Stimulated activated CD4-positive, alpha-beta T cell treated with anti-CD3 and anti-CD28 coated beads, TNF-alpha, amount 100 ng/mL, for 1 hour (primary cell): ENCODE results near the gene ZNF773.
"Not testable (repeated sequence)": the region's sequence is repeated elsewhere in the genome, so short reads cannot be mapped to it uniquely, and the experiment has no call there.

ENCODE experiments used
- DNase-seq, 3 donors: peaks; one replicate each; pipeline ENCODE4 v3.0.0-alpha.2; 2020; ENCODE audit warnings: low read depth in 3 of 3, low spot score in 1 of 3

The ZNF773 gene

GRCh38 chr19:57499680-57500395 is at the start of gene ZNF773:
Gene ZNF773 (plus strand): TSS chr19:57499938. CDS start chr19:57500081, 143 bp downstream.
- peak; percentile 88 to 90 (median 89) for DNase-seq

- no peak for DNase-seq
Measured at GRCh38 chr19:57452307-57452706, 47.4 kb upstream of the ZNF773 start.

- no peak for DNase-seq
Measured at GRCh38 chr19:57465680-57466381, 33.9 kb upstream of the ZNF773 start.

- DNase-seq = no peak
Measured at GRCh38 chr19:57466489-57466888, 33.2 kb upstream of the ZNF773 start.

GRCh38 chr19:57473646-57474045 is 26.1 kb upstream of the ZNF773 start:
- DNase-seq = no peak

- peak; percentile 62 to 71 (median 68) for DNase-seq
Measured at GRCh38 chr19:57477191-57478008, 22.3 kb upstream of the ZNF773 start, which contains the start of gene ZNF772. Gene ZNF772 (minus strand): TSS chr19:57477566. CDS start chr19:57477309, 257 bp downstream.

- peak; percentile 81 to 90 (median 87) for DNase-seq
Measured at GRCh38 chr19:57487477-57488298, 12.1 kb upstream of the ZNF773 start, which contains the start of gene ZNF419. Gene ZNF419 (plus strand): TSS chr19:57487750. CDS start chr19:57487951, 201 bp downstream.

- not testable (repeated sequence) for DNase-seq
Measured at GRCh38 chr19:57488299-57488644, 11.5 kb upstream of the ZNF773 start.

GRCh38 chr19:57499332-57499679 is 432 bp upstream of the ZNF773 start:
- DNase-seq = not testable (repeated sequence)

GRCh38 chr19:57500400-57500799 is 662 bp downstream of the ZNF773 start:
- DNase-seq = not testable (repeated sequence)

GRCh38 chr19:57506163-57506562 is 6.4 kb downstream of the ZNF773 start:
- DNase-seq = no peak

GRCh38 chr19:57511484-57511883 is 11.7 kb downstream of the ZNF773 start:
- DNase-seq = no peak

GRCh38 chr19:57512845-57513244 is 13.1 kb downstream of the ZNF773 start:
- no peak for DNase-seq

- DNase-seq = no peak
Measured at GRCh38 chr19:57515255-57515654, 15.5 kb downstream of the ZNF773 start.

GRCh38 chr19:57518021-57518420 is 18.3 kb downstream of the ZNF773 start:
- not testable (repeated sequence) for DNase-seq

- DNase-seq = peak; percentile 63 to 65 (median 64)
Measured at GRCh38 chr19:57527136-57527881, 27.6 kb downstream of the ZNF773 start, which contains the start of gene ZNF549. Gene ZNF549 (plus strand): TSS chr19:57527356. CDS start chr19:57527574, 218 bp downstream.

- no peak for DNase-seq
Measured at GRCh38 chr19:57537953-57538547, 38.3 kb downstream of the ZNF773 start.

- no peak for DNase-seq
Measured at GRCh38 chr19:57546513-57546912, 46.8 kb downstream of the ZNF773 start.

- DNase-seq = no peak
Measured at GRCh38 chr19:57552432-57552831, 52.7 kb downstream of the ZNF773 start.
